ENCODE data around the gene FAM89A. TPM values are rescaled to one million over a fixed set of nuclear protein-coding genes. Genes with fewer than 3 reads are reported as not detected.

Gene FAM89A
- total RNA-seq, 1 donor from 2014 or later = 5.2 TPM

DNA sequence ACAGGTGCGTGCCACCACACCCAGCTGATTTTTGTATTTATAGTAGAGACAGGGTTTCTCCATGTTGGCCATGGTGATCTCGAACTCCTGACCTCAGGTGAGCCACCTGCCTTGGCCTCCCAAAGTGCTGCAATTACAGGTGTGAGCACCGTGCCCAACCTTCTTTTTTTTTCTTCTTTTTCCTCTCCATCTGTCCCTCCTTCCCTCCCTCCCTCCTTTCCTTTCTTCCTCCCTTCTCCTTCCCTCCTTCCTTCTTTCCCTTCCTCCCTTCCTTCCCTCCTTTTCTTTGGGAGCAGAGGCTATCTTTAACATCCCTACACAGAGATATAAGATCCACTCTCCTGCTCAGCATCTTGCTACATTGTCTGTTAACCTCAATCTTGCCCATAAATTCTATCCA is 24.4 kb upstream of the FAM89A start:
- Mint-ChIP-seq H3K4me1 (no peaks in the 10 kb centered on the region), H3K27ac (no peak overlapping the region), H3K9me3 (peaks cover 3% of the 10 kb centered on the region), H3K4me3 (no peak overlapping the region), H3K36me3 (ENCODE audit: low read depth) (no peaks in the 10 kb centered on the region), H3K27me3 (peaks cover 14% of the 10 kb centered on the region)
- intact Hi-C loops (cut with micrococcal nuclease) = no loop called here
- TF ChIP-seq, protein P1, sequence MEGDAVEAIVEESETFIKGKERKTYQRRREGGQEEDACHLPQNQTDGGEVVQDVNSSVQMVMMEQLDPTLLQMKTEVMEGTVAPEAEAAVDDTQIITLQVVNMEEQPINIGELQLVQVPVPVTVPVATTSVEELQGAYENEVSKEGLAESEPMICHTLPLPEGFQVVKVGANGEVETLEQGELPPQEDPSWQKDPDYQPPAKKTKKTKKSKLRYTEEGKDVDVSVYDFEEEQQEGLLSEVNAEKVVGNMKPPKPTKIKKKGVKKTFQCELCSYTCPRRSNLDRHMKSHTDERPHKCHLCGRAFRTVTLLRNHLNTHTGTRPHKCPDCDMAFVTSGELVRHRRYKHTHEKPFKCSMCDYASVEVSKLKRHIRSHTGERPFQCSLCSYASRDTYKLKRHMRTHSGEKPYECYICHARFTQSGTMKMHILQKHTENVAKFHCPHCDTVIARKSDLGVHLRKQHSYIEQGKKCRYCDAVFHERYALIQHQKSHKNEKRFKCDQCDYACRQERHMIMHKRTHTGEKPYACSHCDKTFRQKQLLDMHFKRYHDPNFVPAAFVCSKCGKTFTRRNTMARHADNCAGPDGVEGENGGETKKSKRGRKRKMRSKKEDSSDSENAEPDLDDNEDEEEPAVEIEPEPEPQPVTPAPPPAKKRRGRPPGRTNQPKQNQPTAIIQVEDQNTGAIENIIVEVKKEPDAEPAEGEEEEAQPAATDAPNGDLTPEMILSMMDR (IDR thresholded peaks at IDR 0.05) = no peak
- ATAC-seq (ENCODE audit: low read depth) (no peak), DNase-seq (no peak)
- CTCF ChIA-PET = no interaction called here
- POLR2A ChIA-PET = no interaction called here

DNA sequence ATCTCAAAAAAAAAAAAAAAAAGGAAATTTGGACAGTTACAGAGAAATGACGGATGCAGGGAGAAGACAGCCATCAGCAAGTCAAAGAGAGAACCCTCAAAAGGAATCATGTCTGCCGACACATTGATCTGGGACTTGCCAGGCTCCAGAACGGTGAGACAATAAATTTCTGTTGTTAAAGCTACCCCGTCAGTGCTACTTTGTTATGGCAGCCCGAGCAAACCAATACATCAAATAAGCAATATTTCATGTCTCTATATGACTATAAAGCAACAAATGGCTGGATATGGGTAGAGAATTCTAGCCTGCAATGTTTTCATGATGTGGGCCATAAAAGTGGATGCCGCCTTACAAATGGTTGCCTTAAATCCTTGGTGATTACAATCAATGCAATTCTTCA is 23.3 kb upstream of the FAM89A start:
- intact Hi-C loops (cut with micrococcal nuclease) = no loop called here
- TF ChIP-seq, protein P1 (IDR thresholded peaks at IDR 0.05) = no peak
- Mint-ChIP-seq H3K27me3 (peaks cover 14% of the 10 kb centered on the region), H3K9me3 (peaks cover 3% of the 10 kb centered on the region), H3K4me1 (no peaks in the 10 kb centered on the region), H3K27ac (no peak overlapping the region), H3K4me3 (no peak overlapping the region), H3K36me3 (ENCODE audit: low read depth) (no peaks in the 10 kb centered on the region)
- no peak for ATAC-seq (ENCODE audit: low read depth)
- CTCF ChIA-PET = no interaction called here
- no peak for DNase-seq
- POLR2A ChIA-PET = no interaction called here

DNA sequence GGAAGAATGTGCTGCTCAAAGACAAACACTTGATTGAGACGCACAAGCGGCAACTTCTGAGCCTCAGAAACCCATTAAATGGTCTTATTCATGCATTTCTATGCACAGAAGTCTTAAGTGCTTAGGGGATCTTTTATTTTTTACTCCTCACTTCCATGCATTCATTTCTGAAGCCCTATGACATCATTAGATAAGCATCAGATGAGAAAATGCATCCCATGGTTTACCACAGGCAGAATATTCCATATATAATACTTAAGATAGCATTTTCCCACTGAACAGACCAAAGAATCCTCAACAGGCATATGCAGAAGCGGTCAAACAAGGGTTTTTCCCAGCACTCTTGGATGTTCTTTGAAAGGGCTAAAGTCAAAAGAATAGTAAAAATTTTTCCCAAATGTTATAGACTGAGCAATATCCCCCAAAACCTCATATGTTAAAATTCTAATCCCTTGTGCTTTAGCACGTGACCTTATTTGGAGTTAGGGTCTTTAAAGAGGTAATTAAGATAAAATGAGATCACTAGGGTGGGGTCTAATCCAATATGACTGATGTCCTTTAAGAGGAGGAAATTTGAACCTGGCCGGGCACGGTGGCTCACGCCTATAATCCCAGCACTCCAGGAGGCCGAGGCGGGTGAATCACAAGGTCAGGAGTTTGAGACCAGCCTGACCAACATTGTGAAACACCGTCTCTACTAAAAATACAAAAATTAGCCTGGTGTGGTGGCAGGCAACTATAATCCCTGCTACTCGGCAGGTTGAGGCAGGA is 22.6 kb upstream of the FAM89A start:
- Mint-ChIP-seq H3K27ac (no peak overlapping the region), H3K4me1 (no peaks in the 10 kb centered on the region), H3K36me3 (ENCODE audit: low read depth) (no peaks in the 10 kb centered on the region), H3K4me3 (no peak overlapping the region), H3K27me3 (peaks cover 14% of the 10 kb centered on the region), H3K9me3 (peaks cover 3% of the 10 kb centered on the region)
- no peak for ATAC-seq (ENCODE audit: low read depth)
- TF ChIP-seq, protein P1 (IDR thresholded peaks at IDR 0.05) = no peak
- ChIA-PET CTCF (no interaction called here), POLR2A (no interaction called here)
- intact Hi-C loops (cut with micrococcal nuclease) = no loop called here
- no peak for DNase-seq

DNA sequence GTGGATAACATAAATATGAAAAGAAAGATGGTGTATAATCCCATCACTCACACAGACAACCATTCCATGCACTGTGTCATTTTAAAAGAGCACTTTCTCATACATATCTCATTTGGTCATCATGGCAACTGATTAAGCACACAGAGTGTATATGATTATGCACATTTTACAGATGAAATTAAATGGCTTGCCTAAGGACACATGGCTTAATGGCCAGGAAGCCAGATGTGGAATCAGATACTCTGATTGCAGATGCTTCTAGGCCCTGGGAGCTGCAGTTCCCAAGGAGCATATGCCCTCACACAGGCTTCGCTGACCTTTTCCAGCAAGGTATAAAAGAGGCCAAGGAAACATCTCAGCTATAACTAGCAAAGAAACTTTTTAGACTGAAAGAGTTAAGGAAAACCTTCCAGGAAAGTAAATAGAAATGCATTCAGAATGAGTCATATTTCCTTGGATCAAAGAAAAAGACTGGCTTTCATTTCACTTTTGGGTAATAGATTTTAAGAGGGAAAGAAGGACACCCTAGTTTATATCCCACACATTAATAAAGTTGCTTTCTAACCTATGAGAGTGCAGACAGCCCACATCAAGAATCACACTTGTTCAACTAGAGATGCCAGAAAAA is 19.6 kb upstream of the FAM89A start:
- Mint-ChIP-seq H3K4me1 (peaks cover 3% of the 10 kb centered on the region), H3K27me3 (peaks cover 2% of the 10 kb centered on the region), H3K27ac (no peak overlapping the region), H3K4me3 (no peak overlapping the region), H3K9me3 (no peaks in the 10 kb centered on the region), H3K36me3 (ENCODE audit: low read depth) (no peaks in the 10 kb centered on the region)
- TF ChIP-seq, protein P1 (IDR thresholded peaks at IDR 0.05) = no peak
- ChIA-PET POLR2A (no interaction called here), CTCF (no interaction called here)
- ATAC-seq (ENCODE audit: low read depth) (no peak), DNase-seq (no peak)
- intact Hi-C loops (cut with micrococcal nuclease) = no loop called here

DNA sequence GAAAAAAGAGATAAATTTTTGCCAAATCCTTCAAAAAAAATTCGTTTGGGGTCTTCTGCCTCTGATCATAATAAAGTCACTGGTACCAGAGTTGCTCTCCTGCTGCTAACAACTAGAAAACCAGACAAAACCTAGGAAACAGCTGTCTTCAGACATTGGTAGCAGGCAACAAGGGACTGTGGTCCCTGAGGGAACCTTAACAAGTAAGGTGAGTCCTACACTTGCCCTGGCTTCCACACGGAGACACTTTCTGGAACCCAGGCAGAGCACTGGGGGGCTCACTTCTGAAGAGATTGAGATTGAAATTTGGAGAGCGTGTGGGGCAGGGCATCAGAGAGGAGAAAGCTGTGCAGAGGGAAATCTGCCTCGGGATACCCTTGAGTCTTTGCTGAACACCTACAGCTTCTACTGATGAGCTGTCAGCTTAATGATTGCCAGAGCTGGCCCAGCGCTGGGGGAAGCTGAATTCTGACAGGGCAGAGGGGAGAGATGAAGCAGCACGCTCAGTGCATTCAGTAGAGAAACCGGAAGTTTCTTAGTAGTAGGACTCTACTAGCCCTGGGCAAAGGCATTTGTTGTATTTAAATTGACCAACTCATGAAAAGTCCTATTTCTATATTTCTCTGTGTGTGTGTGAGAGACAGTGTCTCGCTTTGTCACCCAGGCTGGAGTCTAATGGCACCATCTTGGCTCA is 18.5 kb upstream of the FAM89A start:
- Mint-ChIP-seq H3K27me3 (no peaks in the 10 kb centered on the region), H3K9me3 (no peaks in the 10 kb centered on the region), H3K4me1 (peaks cover 9% of the 10 kb centered on the region), H3K27ac (no peak overlapping the region), H3K4me3 (no peak overlapping the region), H3K36me3 (ENCODE audit: low read depth) (no peaks in the 10 kb centered on the region)
- intact Hi-C loops (cut with micrococcal nuclease) = no loop called here
- ATAC-seq (ENCODE audit: low read depth) (no peak), DNase-seq (no peak)
- TF ChIP-seq, protein P1 (IDR thresholded peaks at IDR 0.05) = no peak
- ChIA-PET POLR2A (interaction anchor here (0.6 kb wide), 1 partner anchor 18 kb away, joined by 4 read pairs; no protein-coding TSS in a partner anchor), CTCF (no interaction called here)
